ENCODE data around the gene SBF2.

DNA sequence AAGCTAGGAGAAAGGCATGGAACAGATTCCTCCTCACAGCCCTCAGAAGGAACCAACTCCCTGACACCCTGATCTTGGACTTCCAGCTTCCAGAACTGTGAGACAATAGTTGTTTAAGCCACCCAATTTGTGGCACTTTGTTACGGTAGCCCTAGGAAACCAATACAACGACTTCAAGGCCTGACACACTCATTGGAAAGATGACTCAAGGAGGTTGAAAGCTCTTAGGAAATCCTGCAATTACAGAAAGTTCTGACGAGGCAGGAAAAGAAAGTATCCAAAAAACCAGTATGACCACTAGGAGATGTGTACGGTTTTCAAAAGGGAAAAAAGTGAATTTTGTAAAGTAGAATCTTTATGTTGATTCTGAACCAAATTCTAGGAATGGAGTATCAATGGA lies 468.7 kb downstream of the SBF2 start:
- TF ChIP-seq TAF1 (IDR thresholded peaks at IDR 0.05; ENCODE audit: borderline replicate concordance, insufficient read depth, low read length) (no peak), POLR2AphosphoS5 (IDR thresholded peaks at IDR 0.05; ENCODE audit: low read depth, low read length) (no peak)
- TF ChIP-seq, protein P1, sequence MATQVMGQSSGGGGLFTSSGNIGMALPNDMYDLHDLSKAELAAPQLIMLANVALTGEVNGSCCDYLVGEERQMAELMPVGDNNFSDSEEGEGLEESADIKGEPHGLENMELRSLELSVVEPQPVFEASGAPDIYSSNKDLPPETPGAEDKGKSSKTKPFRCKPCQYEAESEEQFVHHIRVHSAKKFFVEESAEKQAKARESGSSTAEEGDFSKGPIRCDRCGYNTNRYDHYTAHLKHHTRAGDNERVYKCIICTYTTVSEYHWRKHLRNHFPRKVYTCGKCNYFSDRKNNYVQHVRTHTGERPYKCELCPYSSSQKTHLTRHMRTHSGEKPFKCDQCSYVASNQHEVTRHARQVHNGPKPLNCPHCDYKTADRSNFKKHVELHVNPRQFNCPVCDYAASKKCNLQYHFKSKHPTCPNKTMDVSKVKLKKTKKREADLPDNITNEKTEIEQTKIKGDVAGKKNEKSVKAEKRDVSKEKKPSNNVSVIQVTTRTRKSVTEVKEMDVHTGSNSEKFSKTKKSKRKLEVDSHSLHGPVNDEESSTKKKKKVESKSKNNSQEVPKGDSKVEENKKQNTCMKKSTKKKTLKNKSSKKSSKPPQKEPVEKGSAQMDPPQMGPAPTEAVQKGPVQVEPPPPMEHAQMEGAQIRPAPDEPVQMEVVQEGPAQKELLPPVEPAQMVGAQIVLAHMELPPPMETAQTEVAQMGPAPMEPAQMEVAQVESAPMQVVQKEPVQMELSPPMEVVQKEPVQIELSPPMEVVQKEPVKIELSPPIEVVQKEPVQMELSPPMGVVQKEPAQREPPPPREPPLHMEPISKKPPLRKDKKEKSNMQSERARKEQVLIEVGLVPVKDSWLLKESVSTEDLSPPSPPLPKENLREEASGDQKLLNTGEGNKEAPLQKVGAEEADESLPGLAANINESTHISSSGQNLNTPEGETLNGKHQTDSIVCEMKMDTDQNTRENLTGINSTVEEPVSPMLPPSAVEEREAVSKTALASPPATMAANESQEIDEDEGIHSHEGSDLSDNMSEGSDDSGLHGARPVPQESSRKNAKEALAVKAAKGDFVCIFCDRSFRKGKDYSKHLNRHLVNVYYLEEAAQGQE (IDR thresholded peaks at IDR 0.05; ENCODE audit: insufficient read depth in 1 of 2, low read depth in 2 of 2, low read length in 2 of 2) = no peak

All from PFSK-1 (cell line).